GM18870 (cell line): Measurements from ENCODE around the gene SORL1-AS1.
A peak's percentile ranks its signal among the peaks of the same experiment; 100 is the strongest.

ENCODE experiments used
- ATAC-seq: cut with Tn5 transposase; IDR thresholded peaks from one replicate; pipeline ENCODE4 v1.9.1; 2021; ENCODE audit warnings: moderate library complexity; ENCODE audit not compliant: unreplicated experiment

The SORL1-AS1 gene

GRCh38 chr11:121476379-121477032 lies 23.7 kb upstream of the SORL1-AS1 start:
- no peak for ATAC-seq

GRCh38 chr11:121474680-121475079 lies 21.9 kb upstream of the SORL1-AS1 start:
- no peak for ATAC-seq

GRCh38 chr11:121473064-121473777 lies 20.5 kb upstream of the SORL1-AS1 start:
- ATAC-seq = no peak

- no peak for ATAC-seq
These were observed 19.5 kb upstream of the SORL1-AS1 start for GRCh38 chr11:121472312-121472711.

- ATAC-seq = no peak
These were observed 18.4 kb upstream of the SORL1-AS1 start for GRCh38 chr11:121471167-121471566.

GRCh38 chr11:121469910-121470309 lies 17.1 kb upstream of the SORL1-AS1 start:
- ATAC-seq = no peak

GRCh38 chr11:121467965-121468364 lies 15.2 kb upstream of the SORL1-AS1 start:
- peak; percentile 40 for ATAC-seq

GRCh38 chr11:121467471-121467870 lies 14.7 kb upstream of the SORL1-AS1 start:
- ATAC-seq = no peak

- ATAC-seq = no peak
These were observed 13.5 kb upstream of the SORL1-AS1 start for GRCh38 chr11:121466063-121466794.

- no peak for ATAC-seq
These were observed 12.9 kb upstream of the SORL1-AS1 start for GRCh38 chr11:121465709-121466062.

GRCh38 chr11:121464352-121464946 lies 11.7 kb upstream of the SORL1-AS1 start:
- peak; percentile 41 for ATAC-seq

- ATAC-seq = no peak
These were observed 11.0 kb upstream of the SORL1-AS1 start for GRCh38 chr11:121463689-121464335.

GRCh38 chr11:121461843-121462242 lies 9.1 kb upstream of the SORL1-AS1 start:
- ATAC-seq = no peak

GRCh38 chr11:121460941-121461514 lies 8.3 kb upstream of the SORL1-AS1 start:
- ATAC-seq = no peak

- no peak for ATAC-seq
These were observed 6.7 kb upstream of the SORL1-AS1 start for GRCh38 chr11:121459413-121460017.

GRCh38 chr11:121458551-121458950 lies 5.8 kb upstream of the SORL1-AS1 start:
- no peak for ATAC-seq

GRCh38 chr11:121456816-121457431 lies 4.2 kb upstream of the SORL1-AS1 start:
- ATAC-seq = no peak

GRCh38 chr11:121456151-121456550 lies 3.4 kb upstream of the SORL1-AS1 start:
- ATAC-seq = no peak

GRCh38 chr11:121455115-121455514 lies 2.3 kb upstream of the SORL1-AS1 start:
- ATAC-seq = no peak
